Retinal pigment epithelial cell (primary cell): ENCODE measurements around the gene SNX9.

Experiments used
- DNase-seq: peaks from one replicate; pipeline ENCODE4 v3.0.0-alpha.2; 2010; ENCODE audit warnings: low read depth
- H3K4me3 ChIP-seq: 2 replicates; pipeline ENCODE4 v1.5.1; 2011; ENCODE audit warnings: mild to moderate bottlenecking, low read length, control low read depth, moderate library complexity
- CTCF ChIP-seq: conservative IDR thresholded peaks from 2 replicates; pipeline ENCODE4 v1.5.1; 2011; ENCODE audit warnings: low read depth, low read length, control low read depth, inconsistent platforms

The SNX9 gene

GRCh38 chr6:157985378-157986155, 162.5 kb downstream of the SNX9 start:
- DNase-seq, result no peak

GRCh38 chr6:157987788-157988699, 165.0 kb downstream of the SNX9 start:
- no peak for TF ChIP-seq CTCF
- no peak overlapping the region for H3K4me3 ChIP-seq
- DNase-seq, result no peak

More at GRCh38 chr6:157985378-157986155, 162.5 kb downstream of the SNX9 start:
- no peak overlapping the region for H3K4me3 ChIP-seq
- no peak for TF ChIP-seq CTCF

- DNase-seq, result no peak
- no peak for TF ChIP-seq CTCF
Observed at GRCh38 chr6:157988700-157989063, 165.6 kb downstream of the SNX9 start.

GRCh38 chr6:157989541-157990289, 166.7 kb downstream of the SNX9 start:
- DNase-seq, result peak; percentile 48
- TF ChIP-seq CTCF, result peak; percentile 9
- H3K4me3 ChIP-seq, result no peak overlapping the region

More at GRCh38 chr6:157988700-157989063, 165.6 kb downstream of the SNX9 start:
- no peak overlapping the region for H3K4me3 ChIP-seq

GRCh38 chr6:157990321-157991066, 167.4 kb downstream of the SNX9 start:
- no peak for DNase-seq
- no peak for TF ChIP-seq CTCF
- H3K4me3 ChIP-seq, result no peak overlapping the region

- TF ChIP-seq CTCF, result no peak
- no peak overlapping the region for H3K4me3 ChIP-seq
- no peak for DNase-seq
Observed at GRCh38 chr6:157991067-157991432, 168.0 kb downstream of the SNX9 start.
